HL-60 (cell line): ENCODE data around the gene LAMC2.

Experiments used
- POLR2AphosphoS5 ChIP-seq: IDR thresholded peaks from 2 replicates; pipeline ENCODE4 v1.6.1; 2012; ENCODE audit warnings: low read depth
- SPI1 ChIP-seq: IDR thresholded peaks from 2 replicates; pipeline ENCODE4 v1.6.1; 2012; ENCODE audit warnings: low read depth, mild to moderate bottlenecking, borderline replicate concordance
- TF ChIP-seq, protein P1 (sequence below): IDR thresholded peaks from one replicate; pipeline ENCODE4 v1.5.1; 2011; ENCODE audit warnings: low read length, control low read depth, inconsistent platforms; ENCODE audit not compliant: insufficient read depth
- TF ChIP-seq, protein P2 (sequence below): IDR thresholded peaks from 2 replicates; pipeline ENCODE4 v1.6.1; 2012; ENCODE audit warnings: low read depth; ENCODE audit not compliant: insufficient replicate concordance

GRCh38 chr1:183255073-183255472 is 69.0 kb downstream of the LAMC2 start:
- TF ChIP-seq, protein P1, sequence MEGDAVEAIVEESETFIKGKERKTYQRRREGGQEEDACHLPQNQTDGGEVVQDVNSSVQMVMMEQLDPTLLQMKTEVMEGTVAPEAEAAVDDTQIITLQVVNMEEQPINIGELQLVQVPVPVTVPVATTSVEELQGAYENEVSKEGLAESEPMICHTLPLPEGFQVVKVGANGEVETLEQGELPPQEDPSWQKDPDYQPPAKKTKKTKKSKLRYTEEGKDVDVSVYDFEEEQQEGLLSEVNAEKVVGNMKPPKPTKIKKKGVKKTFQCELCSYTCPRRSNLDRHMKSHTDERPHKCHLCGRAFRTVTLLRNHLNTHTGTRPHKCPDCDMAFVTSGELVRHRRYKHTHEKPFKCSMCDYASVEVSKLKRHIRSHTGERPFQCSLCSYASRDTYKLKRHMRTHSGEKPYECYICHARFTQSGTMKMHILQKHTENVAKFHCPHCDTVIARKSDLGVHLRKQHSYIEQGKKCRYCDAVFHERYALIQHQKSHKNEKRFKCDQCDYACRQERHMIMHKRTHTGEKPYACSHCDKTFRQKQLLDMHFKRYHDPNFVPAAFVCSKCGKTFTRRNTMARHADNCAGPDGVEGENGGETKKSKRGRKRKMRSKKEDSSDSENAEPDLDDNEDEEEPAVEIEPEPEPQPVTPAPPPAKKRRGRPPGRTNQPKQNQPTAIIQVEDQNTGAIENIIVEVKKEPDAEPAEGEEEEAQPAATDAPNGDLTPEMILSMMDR = no peak
- TF ChIP-seq POLR2AphosphoS5 = no peak
- TF ChIP-seq, protein P2, sequence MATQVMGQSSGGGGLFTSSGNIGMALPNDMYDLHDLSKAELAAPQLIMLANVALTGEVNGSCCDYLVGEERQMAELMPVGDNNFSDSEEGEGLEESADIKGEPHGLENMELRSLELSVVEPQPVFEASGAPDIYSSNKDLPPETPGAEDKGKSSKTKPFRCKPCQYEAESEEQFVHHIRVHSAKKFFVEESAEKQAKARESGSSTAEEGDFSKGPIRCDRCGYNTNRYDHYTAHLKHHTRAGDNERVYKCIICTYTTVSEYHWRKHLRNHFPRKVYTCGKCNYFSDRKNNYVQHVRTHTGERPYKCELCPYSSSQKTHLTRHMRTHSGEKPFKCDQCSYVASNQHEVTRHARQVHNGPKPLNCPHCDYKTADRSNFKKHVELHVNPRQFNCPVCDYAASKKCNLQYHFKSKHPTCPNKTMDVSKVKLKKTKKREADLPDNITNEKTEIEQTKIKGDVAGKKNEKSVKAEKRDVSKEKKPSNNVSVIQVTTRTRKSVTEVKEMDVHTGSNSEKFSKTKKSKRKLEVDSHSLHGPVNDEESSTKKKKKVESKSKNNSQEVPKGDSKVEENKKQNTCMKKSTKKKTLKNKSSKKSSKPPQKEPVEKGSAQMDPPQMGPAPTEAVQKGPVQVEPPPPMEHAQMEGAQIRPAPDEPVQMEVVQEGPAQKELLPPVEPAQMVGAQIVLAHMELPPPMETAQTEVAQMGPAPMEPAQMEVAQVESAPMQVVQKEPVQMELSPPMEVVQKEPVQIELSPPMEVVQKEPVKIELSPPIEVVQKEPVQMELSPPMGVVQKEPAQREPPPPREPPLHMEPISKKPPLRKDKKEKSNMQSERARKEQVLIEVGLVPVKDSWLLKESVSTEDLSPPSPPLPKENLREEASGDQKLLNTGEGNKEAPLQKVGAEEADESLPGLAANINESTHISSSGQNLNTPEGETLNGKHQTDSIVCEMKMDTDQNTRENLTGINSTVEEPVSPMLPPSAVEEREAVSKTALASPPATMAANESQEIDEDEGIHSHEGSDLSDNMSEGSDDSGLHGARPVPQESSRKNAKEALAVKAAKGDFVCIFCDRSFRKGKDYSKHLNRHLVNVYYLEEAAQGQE = no peak
- TF ChIP-seq SPI1 = no peak
